Natural killer cell (primary cell): ENCODE measurements around the gene FOLR3. TPM values are rescaled to one million over a fixed set of nuclear protein-coding genes. Genes with fewer than 3 reads are reported as not detected.

Experiments used
- ATAC-seq, 3 donors: fragments of 150-1000 bp in 2 of 3; fragments of 200-7000 bp in 1 of 3; cut with Tn5 transposase; 1 replicate in 1 of 3; 2 replicates in 2 of 3; pipeline ENCODE4 v1.10.0; 2021; ENCODE audit warnings: mild to moderate bottlenecking in 2 of 3, moderate library complexity in 2 of 3
- DNase-seq, 2 donors: peaks; one replicate each; pipeline versions ENCODE4 v3.0.0 to v3.0.0-alpha.2; 2013 to 2021; ENCODE audit warnings: mixed read lengths in 1 of 2
- H3K27ac ChIP-seq: one replicate; pipeline ENCODE4 v1.5.1; 2013; ENCODE audit warnings: mild to moderate bottlenecking, low read length
- H3K27me3 ChIP-seq: one replicate; pipeline ENCODE4 v1.6.1; 2013; ENCODE audit warnings: low read length; ENCODE audit not compliant: control insufficient read depth, insufficient read depth
- H3K36me3 ChIP-seq: one replicate; pipeline ENCODE4 v1.6.1; 2013; ENCODE audit warnings: low read length; ENCODE audit not compliant: control insufficient read depth, insufficient read depth
- H3K4me1 ChIP-seq: one replicate; pipeline ENCODE4 v1.6.1; 2013; ENCODE audit warnings: low read length; ENCODE audit not compliant: control insufficient read depth, insufficient read depth
- H3K4me3 ChIP-seq: one replicate; pipeline ENCODE4 v1.5.1; 2013; ENCODE audit warnings: low read length
- H3K9me3 ChIP-seq: one replicate; pipeline ENCODE4 v1.6.1; 2013; ENCODE audit warnings: low read length; ENCODE audit not compliant: control insufficient read depth, insufficient read depth
- H3K27ac Mint-ChIP-seq, 2 donors: one replicate each; pipeline ENCODE4 v1.8.0; 2022; ENCODE audit warnings: mild to moderate bottlenecking in 2 of 2, mixed read lengths in 2 of 2, moderate library complexity in 1 of 2
- H3K27me3 Mint-ChIP-seq, 2 donors: one replicate each; pipeline ENCODE4 v1.8.0; 2022; ENCODE audit warnings: low read depth in 2 of 2, mixed read lengths in 2 of 2
- H3K36me3 Mint-ChIP-seq: one replicate; pipeline ENCODE4 v1.8.0; 2022; ENCODE audit warnings: mixed read lengths
- H3K4me1 Mint-ChIP-seq, 2 donors: one replicate each; pipeline ENCODE4 v1.8.0; 2022; ENCODE audit warnings: mixed read lengths in 2 of 2
- H3K4me3 Mint-ChIP-seq: one replicate; pipeline ENCODE4 v1.8.0; 2022; ENCODE audit warnings: mild to moderate bottlenecking, moderate library complexity, mixed read lengths
- H3K9me3 Mint-ChIP-seq, 2 donors: one replicate each; pipeline ENCODE4 v1.8.0; 2022; ENCODE audit warnings: mixed read lengths in 2 of 2
- CTCF ChIP-seq: fragments of 200-600 bp; IDR thresholded peaks from one replicate; pipeline ENCODE4 v1.8.0; 2022; ENCODE audit warnings: antibody characterized with exemption
- WGBS: methylation state at CpG from one replicate; pipeline ENCODE4 v1.1.7; 2013; ENCODE audit warnings: missing lambda C conversion rate; ENCODE audit not compliant: insufficient coverage; 5-methylcytosine and 5-hydroxymethylcytosine counted together
- intact Hi-C: fragments of 100-400 bp; cut with micrococcal nuclease; formaldehyde crosslinking; loops from one replicate; pipeline ENCODE4 v1.14.2; 2022
- total RNA-seq, 4 donors: library from RNA; stranded (reverse); fragments of 120-200 nt in 1 of 4; gene quantifications; one replicate each; pipeline versions ENCODE4 v1.2.3 to v1.2.4, GENCODE V29; 2013 to 2022

The FOLR3 gene
- total RNA-seq, 3 donors from 2014 or later (not counting 1 experiment from before 2014, with no cell fraction given): 1.1 TPM; not detected in 2

- no peak for TF ChIP-seq CTCF
- Histone ChIP-seq H3K36me3 (no peaks in the 10 kb centered on the region), H3K4me3 (no peak overlapping the region), H3K4me1 (no peaks in the 10 kb centered on the region), H3K9me3 (peaks cover 2% of the 10 kb centered on the region), H3K27me3 (no peaks in the 10 kb centered on the region), H3K27ac (no peak overlapping the region)
- ATAC-seq (no peak), DNase-seq (no peak)
- Mint-ChIP-seq H3K27ac (no peak overlapping the region), H3K4me3 (no peak overlapping the region), H3K9me3 (peaks cover 0 to 3% of the 10 kb centered on the region in 2 donors), H3K27me3 (peaks cover 13 to 27% of the 10 kb centered on the region in 2 donors), H3K36me3 (no peaks in the 10 kb centered on the region), H3K4me1 (no peaks in the 10 kb centered on the region)
- WGBS: 63% methylated on average over 2 of the region's 2 CpGs
- intact Hi-C loops: no loop called here
Observed at GRCh38 chr11:72127923-72128322, 7.6 kb upstream of the FOLR3 start.

GRCh38 chr11:72129381-72129780 lies 6.1 kb upstream of the FOLR3 start:
- H3K27ac Mint-ChIP-seq: no peak overlapping the region

DNA sequence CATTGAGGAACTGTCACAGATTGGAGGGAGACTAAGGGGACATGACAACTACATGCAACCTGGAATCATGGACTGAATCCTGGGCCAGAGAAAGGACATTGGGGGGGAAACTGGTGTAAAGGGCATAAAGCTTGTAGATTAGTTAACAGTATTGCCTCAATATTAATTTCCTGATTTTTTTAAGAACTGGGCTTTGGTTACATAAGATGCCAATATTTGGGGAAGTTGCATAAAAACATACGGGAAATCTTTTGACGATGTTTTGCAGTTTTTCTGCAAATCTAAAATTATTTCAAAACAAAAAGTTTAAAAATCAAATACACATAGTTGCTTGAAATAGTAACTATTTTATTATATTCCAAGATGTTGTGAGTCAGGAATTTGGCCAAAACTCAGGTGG lies 2.9 kb upstream of the FOLR3 start:
- ATAC-seq: no peak
- DNase-seq: no peak
- H3K27ac ChIP-seq: no peak overlapping the region
- peaks cover 2% of the 10 kb centered on the region for H3K9me3 ChIP-seq
- Mint-ChIP-seq H3K27ac (no peak overlapping the region), H3K36me3 (no peaks in the 10 kb centered on the region), H3K27me3 (peaks cover 18 to 20% of the 10 kb centered on the region in 2 donors), H3K4me3 (no peak overlapping the region), H3K4me1 (no peaks in the 10 kb centered on the region), H3K9me3 (peaks cover 0 to 3% of the 10 kb centered on the region in 2 donors)
- no peaks in the 10 kb centered on the region for H3K36me3 ChIP-seq
- TF ChIP-seq CTCF: no peak
- no CpG with 5 or more reads among the region's 2 CpGs for WGBS
- H3K4me3 ChIP-seq: no peak overlapping the region
- intact Hi-C loops: no loop called here
- peaks cover 3% of the 10 kb centered on the region for H3K4me1 ChIP-seq
- H3K27me3 ChIP-seq: no peaks in the 10 kb centered on the region

More at GRCh38 chr11:72129381-72129780, 6.1 kb upstream of the FOLR3 start:
- H3K9me3 Mint-ChIP-seq: peaks cover 0 to 3% of the 10 kb centered on the region in 2 donors
- Histone ChIP-seq H3K27ac (no peak overlapping the region), H3K4me1 (no peaks in the 10 kb centered on the region), H3K27me3 (no peaks in the 10 kb centered on the region), H3K36me3 (no peaks in the 10 kb centered on the region), H3K9me3 (peaks cover 2% of the 10 kb centered on the region), H3K4me3 (no peak overlapping the region)
- ATAC-seq: no peak
- intact Hi-C loops: no loop called here
- H3K27me3 Mint-ChIP-seq: peaks cover 18 to 26% of the 10 kb centered on the region in 2 donors
- no peak overlapping the region for H3K4me3 Mint-ChIP-seq
- no peaks in the 10 kb centered on the region for H3K4me1 Mint-ChIP-seq
- no peak for TF ChIP-seq CTCF
- no peaks in the 10 kb centered on the region for H3K36me3 Mint-ChIP-seq
- 87% methylated on average over 3 of the region's 3 CpGs for WGBS
- DNase-seq: no peak
